Activated T-cell treated with anti-CD3 and anti-CD28 coated beads, Interleukin-2, amount 50 U/mL, for 48 hours (primary cell): ENCODE results near the gene TBC1D22A.

Experiments used
- DNase-seq, 2 experiments: peaks; one replicate each; pipeline ENCODE4 v3.0.0-alpha.2; 2020

The TBC1D22A gene

GRCh38 chr22:47018010-47018910 is 255.8 kb downstream of the TBC1D22A start:
- DNase-seq, result no peak

GRCh38 chr22:47019012-47019790 is 256.8 kb downstream of the TBC1D22A start:
- no peak for DNase-seq

GRCh38 chr22:47020166-47020565 is 257.7 kb downstream of the TBC1D22A start:
- DNase-seq, result no peak

- no peak for DNase-seq
Measured at GRCh38 chr22:47021371-47022074, 259.1 kb downstream of the TBC1D22A start.

- no peak for DNase-seq
Measured at GRCh38 chr22:47022075-47022473, 259.6 kb downstream of the TBC1D22A start.

GRCh38 chr22:47022475-47022874 is 260.0 kb downstream of the TBC1D22A start:
- DNase-seq, result no peak

- DNase-seq, result no peak
Measured at GRCh38 chr22:47023871-47024270, 261.4 kb downstream of the TBC1D22A start.

- DNase-seq, result no peak
Measured at GRCh38 chr22:47027766-47028165, 265.3 kb downstream of the TBC1D22A start.

- DNase-seq, result no peak
Measured at GRCh38 chr22:47029244-47030074, 267.0 kb downstream of the TBC1D22A start.

- DNase-seq, result no peak
Measured at GRCh38 chr22:47030143-47030661, 267.8 kb downstream of the TBC1D22A start.

GRCh38 chr22:47030881-47031627 is 268.6 kb downstream of the TBC1D22A start:
- DNase-seq, result no peak

- no peak for DNase-seq
Measured at GRCh38 chr22:47031628-47031915, 269.1 kb downstream of the TBC1D22A start.

- DNase-seq, result no peak
Measured at GRCh38 chr22:47032091-47032943, 269.9 kb downstream of the TBC1D22A start.

GRCh38 chr22:47032956-47033647 is 270.7 kb downstream of the TBC1D22A start:
- no peak for DNase-seq

GRCh38 chr22:47033648-47034000 is 271.2 kb downstream of the TBC1D22A start:
- no peak for DNase-seq

GRCh38 chr22:47034076-47034808 is 271.8 kb downstream of the TBC1D22A start:
- DNase-seq, result no peak

GRCh38 chr22:47034905-47035419 is 272.5 kb downstream of the TBC1D22A start:
- DNase-seq, result no peak

- no peak for DNase-seq
Measured at GRCh38 chr22:47035425-47035881, 273.0 kb downstream of the TBC1D22A start.

- no peak for DNase-seq
Measured at GRCh38 chr22:47036352-47036751, 273.9 kb downstream of the TBC1D22A start.
